Ovary (tissue), 3 donors: Measurements from ENCODE around the gene ARID1B.

Experiments
- EP300 ChIP-seq: sonication (generic); formaldehyde crosslinking; IDR thresholded peaks from one replicate; pipeline ENCODE4 v1.6.1; 2017; ENCODE audit warnings: antibody characterized with exemption
- POLR2A ChIP-seq: fragments of 450-650 bp; IDR thresholded peaks from one replicate; pipeline ENCODE4 v1.6.1; 2017; ENCODE audit warnings: antibody characterized with exemption, mild to moderate bottlenecking, moderate library complexity
- TF ChIP-seq, protein P1 (sequence below), 3 donors: fragments of 450-650 bp in 2 of 3; fragments of 200-600 bp in 1 of 3; IDR thresholded peaks; one replicate each; pipeline versions ENCODE4 v1.5.1 to v1.8.0; 2016 to 2022; ENCODE audit warnings: antibody characterized with exemption in 3 of 3, mild to moderate bottlenecking in 1 of 3
- donor health status: DM: no; HTN: no; CAD: no.

DNA sequence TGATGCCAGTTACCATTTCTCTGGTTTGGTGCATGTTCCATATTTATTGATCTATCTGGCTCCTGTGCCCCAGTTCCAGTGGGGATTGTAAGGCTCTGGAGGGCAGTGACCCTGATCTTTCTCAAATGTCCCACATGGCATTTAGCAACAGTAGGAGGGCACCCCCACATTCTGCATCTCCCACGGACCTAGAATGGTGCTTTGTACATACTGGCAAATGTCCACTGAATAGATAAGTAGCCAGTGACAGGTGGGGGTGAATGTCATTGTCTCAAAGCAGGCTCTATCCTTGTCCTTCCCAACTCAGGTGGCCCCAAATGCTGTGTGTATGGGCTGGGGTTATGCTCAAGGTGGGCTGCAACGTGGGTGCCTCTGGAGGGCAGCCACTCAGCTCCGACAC lies 462.0 kb downstream of the ARID1B start:
- TF ChIP-seq, protein P1, sequence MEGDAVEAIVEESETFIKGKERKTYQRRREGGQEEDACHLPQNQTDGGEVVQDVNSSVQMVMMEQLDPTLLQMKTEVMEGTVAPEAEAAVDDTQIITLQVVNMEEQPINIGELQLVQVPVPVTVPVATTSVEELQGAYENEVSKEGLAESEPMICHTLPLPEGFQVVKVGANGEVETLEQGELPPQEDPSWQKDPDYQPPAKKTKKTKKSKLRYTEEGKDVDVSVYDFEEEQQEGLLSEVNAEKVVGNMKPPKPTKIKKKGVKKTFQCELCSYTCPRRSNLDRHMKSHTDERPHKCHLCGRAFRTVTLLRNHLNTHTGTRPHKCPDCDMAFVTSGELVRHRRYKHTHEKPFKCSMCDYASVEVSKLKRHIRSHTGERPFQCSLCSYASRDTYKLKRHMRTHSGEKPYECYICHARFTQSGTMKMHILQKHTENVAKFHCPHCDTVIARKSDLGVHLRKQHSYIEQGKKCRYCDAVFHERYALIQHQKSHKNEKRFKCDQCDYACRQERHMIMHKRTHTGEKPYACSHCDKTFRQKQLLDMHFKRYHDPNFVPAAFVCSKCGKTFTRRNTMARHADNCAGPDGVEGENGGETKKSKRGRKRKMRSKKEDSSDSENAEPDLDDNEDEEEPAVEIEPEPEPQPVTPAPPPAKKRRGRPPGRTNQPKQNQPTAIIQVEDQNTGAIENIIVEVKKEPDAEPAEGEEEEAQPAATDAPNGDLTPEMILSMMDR (IDR thresholded peaks at IDR 0.05), result no peak
- TF ChIP-seq POLR2A (no peak), EP300 (no peak)
